Panc1 (cell line): ENCODE data around the gene PDE11A. TPM values are rescaled to one million over a fixed set of nuclear protein-coding genes. Genes with fewer than 3 reads are reported as not detected.

Source experiments
- ATAC-seq: fragments of 200-7000 bp; cut with Tn5 transposase; 2 replicates; pipeline ENCODE4 v1.9.1; 2020; ENCODE audit warnings: mild to moderate bottlenecking, moderate library complexity
- BruUV-seq: library from RNA; stranded (reverse); fragments of 400-500 nt; replicated peaks from 2 replicates; lab custom pipeline; 2021; lab: Mats Ljungman, UMichigan
- CTCF ChIA-PET: fragments of 300-600 bp; sonication (Branson Sonifier 250); formaldehyde crosslinking; loops from one replicate; lab custom pipeline; 2022; ENCODE audit warnings: antibody characterized with exemption; lab: Charles Lee
- POLR2A ChIA-PET: fragments of 300-600 bp; sonication (Branson Sonifier 250); formaldehyde crosslinking; loops from one replicate; lab custom pipeline; 2022; ENCODE audit warnings: antibody characterized with exemption; lab: Charles Lee
- DNase-seq: peaks from one replicate; pipeline ENCODE4 v3.0.0-alpha.2; 2010; ENCODE audit warnings: low read depth, low spot score
- H3K27ac ChIP-seq: 2 replicates; pipeline ENCODE4 v1.5.1; 2011; ENCODE audit warnings: mild to moderate bottlenecking, low read length, inconsistent platforms
- H3K27me3 ChIP-seq: fragments of 200-500 bp; sonication (Bioruptor generic); 2 replicates; pipeline ENCODE4 v1.6.0; 2014; ENCODE audit warnings: low read length, inconsistent platforms; ENCODE audit not compliant: control insufficient read depth, insufficient read depth
- H3K36me3 ChIP-seq: fragments of 200-500 bp; sonication (Bioruptor generic); 2 replicates; pipeline ENCODE4 v1.5.1; 2014; ENCODE audit warnings: inconsistent platforms, mild to moderate bottlenecking, low read length, moderate library complexity; ENCODE audit not compliant: control insufficient read depth, insufficient read depth
- H3K4me1 ChIP-seq: 2 replicates; pipeline ENCODE4 v1.5.1; 2011; ENCODE audit warnings: inconsistent platforms, mild to moderate bottlenecking, low read length, moderate library complexity; ENCODE audit not compliant: control insufficient read depth, insufficient read depth
- H3K4me3 ChIP-seq, 2 experiments: 2 replicates each; pipeline ENCODE4 v1.5.1; 2011 to 2012; ENCODE audit warnings: low read depth in 2 of 2, low read length in 2 of 2, mild to moderate bottlenecking in 2 of 2, inconsistent platforms in 1 of 2, moderate library complexity in 1 of 2
- H3K9me3 ChIP-seq: fragments of 200-500 bp; sonication (Bioruptor generic); 2 replicates; pipeline ENCODE4 v1.5.1; 2014; ENCODE audit warnings: low read depth, mild to moderate bottlenecking, inconsistent platforms, low read length, moderate library complexity; ENCODE audit not compliant: control insufficient read depth, insufficient read depth
- POLR2AphosphoS5 ChIP-seq: IDR thresholded peaks from 2 replicates; pipeline ENCODE4 v1.6.1; 2012; ENCODE audit warnings: mild to moderate bottlenecking, low read depth, low read length, moderate library complexity
- SIN3A ChIP-seq: IDR thresholded peaks from 2 replicates; pipeline ENCODE4 v1.6.1; 2012; ENCODE audit warnings: low read depth, mild to moderate bottlenecking, low read length, moderate library complexity, borderline replicate concordance; ENCODE audit not compliant: insufficient read depth
- TCF7L2 ChIP-seq: IDR thresholded peaks from 2 replicates; pipeline ENCODE4 v1.6.1; 2011; ENCODE audit warnings: mild to moderate bottlenecking, low read depth, low read length, inconsistent platforms
- in situ Hi-C: cut with HindIII; loops from 2 replicates; pipeline ENCODE4 v1.10.0; 2016; ENCODE audit warnings: low sequenced_read_pairs, low pct_unique_long_range_greater_than_20kb
- intact Hi-C: fragments of 100-400 bp; cut with micrococcal nuclease; formaldehyde crosslinking; loops from one replicate; pipeline ENCODE4 v1.10.0; 2022; ENCODE audit not compliant: unreplicated experiment
- total RNA-seq: library from RNA; stranded (reverse); gene quantifications from one replicate; pipeline ENCODE4 v1.2.1, GENCODE V29; 2021; ENCODE audit not compliant: unreplicated experiment
- TF ChIP-seq, protein P1 (sequence below), 2 experiments: IDR thresholded peaks; 2 replicates each; pipeline ENCODE4 v1.6.1; 2011 to 2012; ENCODE audit warnings: low read depth in 2 of 2, control low read depth in 1 of 2, low read length in 1 of 2, mild to moderate bottlenecking in 1 of 2, moderate library complexity in 1 of 2; ENCODE audit not compliant: insufficient read depth in 1 of 2
- TF ChIP-seq, protein P2 (sequence below): fragments of 450-650 bp; IDR thresholded peaks from 2 replicates; pipeline ENCODE4 v1.5.1; 2017; ENCODE audit warnings: mild to moderate bottlenecking

PDE11A gene
- total RNA-seq, 1 experiment from 2014 or later: not detected

DNA sequence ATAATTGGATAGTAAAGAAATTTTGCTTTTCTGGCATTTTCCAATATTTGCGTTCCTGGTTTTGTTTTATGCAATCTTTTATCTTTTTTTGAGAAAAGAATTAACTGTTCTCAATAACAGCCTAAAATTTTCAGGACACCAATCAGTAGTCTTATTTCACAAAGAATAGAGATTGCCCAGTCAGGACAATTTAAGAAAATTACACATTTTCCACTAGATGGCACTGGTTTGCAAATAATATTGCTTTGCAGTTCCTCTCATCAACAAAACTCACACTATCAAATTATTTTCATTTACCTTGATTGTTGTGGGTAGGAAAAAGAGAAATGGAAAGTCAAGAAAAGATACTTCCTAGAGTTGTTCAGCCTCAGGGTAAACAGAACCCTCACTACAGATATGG lies 37.2 kb upstream of the PDE11A start:
- ChIA-PET POLR2A (no interaction called here), CTCF (no interaction called here)
- ATAC-seq (no peak), DNase-seq (no peak)
- Histone ChIP-seq H3K9me3 (no peaks in the 10 kb centered on the region), H3K36me3 (no peaks in the 10 kb centered on the region; the same call in 1 of the 2 replicates), H3K4me3 (no peak overlapping the region), H3K4me1 (peaks cover 6% of the 10 kb centered on the region), H3K27me3 (0 out of 2 replicates have a peak, but pooled peaks cover 2% of the 10 kb centered on the region), H3K27ac (no peak overlapping the region)
- TF ChIP-seq POLR2AphosphoS5 (no peak), SIN3A (no peak), TCF7L2 (no peak)
- TF ChIP-seq, protein P1, sequence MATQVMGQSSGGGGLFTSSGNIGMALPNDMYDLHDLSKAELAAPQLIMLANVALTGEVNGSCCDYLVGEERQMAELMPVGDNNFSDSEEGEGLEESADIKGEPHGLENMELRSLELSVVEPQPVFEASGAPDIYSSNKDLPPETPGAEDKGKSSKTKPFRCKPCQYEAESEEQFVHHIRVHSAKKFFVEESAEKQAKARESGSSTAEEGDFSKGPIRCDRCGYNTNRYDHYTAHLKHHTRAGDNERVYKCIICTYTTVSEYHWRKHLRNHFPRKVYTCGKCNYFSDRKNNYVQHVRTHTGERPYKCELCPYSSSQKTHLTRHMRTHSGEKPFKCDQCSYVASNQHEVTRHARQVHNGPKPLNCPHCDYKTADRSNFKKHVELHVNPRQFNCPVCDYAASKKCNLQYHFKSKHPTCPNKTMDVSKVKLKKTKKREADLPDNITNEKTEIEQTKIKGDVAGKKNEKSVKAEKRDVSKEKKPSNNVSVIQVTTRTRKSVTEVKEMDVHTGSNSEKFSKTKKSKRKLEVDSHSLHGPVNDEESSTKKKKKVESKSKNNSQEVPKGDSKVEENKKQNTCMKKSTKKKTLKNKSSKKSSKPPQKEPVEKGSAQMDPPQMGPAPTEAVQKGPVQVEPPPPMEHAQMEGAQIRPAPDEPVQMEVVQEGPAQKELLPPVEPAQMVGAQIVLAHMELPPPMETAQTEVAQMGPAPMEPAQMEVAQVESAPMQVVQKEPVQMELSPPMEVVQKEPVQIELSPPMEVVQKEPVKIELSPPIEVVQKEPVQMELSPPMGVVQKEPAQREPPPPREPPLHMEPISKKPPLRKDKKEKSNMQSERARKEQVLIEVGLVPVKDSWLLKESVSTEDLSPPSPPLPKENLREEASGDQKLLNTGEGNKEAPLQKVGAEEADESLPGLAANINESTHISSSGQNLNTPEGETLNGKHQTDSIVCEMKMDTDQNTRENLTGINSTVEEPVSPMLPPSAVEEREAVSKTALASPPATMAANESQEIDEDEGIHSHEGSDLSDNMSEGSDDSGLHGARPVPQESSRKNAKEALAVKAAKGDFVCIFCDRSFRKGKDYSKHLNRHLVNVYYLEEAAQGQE (IDR thresholded peaks at IDR 0.05; ENCODE audit: insufficient read depth in 1 of 2, low read depth in 2 of 2, low read length in 1 of 2): no peak
- TF ChIP-seq, protein P2, sequence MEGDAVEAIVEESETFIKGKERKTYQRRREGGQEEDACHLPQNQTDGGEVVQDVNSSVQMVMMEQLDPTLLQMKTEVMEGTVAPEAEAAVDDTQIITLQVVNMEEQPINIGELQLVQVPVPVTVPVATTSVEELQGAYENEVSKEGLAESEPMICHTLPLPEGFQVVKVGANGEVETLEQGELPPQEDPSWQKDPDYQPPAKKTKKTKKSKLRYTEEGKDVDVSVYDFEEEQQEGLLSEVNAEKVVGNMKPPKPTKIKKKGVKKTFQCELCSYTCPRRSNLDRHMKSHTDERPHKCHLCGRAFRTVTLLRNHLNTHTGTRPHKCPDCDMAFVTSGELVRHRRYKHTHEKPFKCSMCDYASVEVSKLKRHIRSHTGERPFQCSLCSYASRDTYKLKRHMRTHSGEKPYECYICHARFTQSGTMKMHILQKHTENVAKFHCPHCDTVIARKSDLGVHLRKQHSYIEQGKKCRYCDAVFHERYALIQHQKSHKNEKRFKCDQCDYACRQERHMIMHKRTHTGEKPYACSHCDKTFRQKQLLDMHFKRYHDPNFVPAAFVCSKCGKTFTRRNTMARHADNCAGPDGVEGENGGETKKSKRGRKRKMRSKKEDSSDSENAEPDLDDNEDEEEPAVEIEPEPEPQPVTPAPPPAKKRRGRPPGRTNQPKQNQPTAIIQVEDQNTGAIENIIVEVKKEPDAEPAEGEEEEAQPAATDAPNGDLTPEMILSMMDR: peak; percentile 66; the same call in 1 of the 2 replicates
- BruUV-seq: no TSS peak
- in situ Hi-C loops (no loop called here), intact Hi-C loops (loop anchor here (2.0 to 10.0 kb wide), 4 partner anchors 125 to 302 kb away; no protein-coding TSS in a partner anchor)

DNA sequence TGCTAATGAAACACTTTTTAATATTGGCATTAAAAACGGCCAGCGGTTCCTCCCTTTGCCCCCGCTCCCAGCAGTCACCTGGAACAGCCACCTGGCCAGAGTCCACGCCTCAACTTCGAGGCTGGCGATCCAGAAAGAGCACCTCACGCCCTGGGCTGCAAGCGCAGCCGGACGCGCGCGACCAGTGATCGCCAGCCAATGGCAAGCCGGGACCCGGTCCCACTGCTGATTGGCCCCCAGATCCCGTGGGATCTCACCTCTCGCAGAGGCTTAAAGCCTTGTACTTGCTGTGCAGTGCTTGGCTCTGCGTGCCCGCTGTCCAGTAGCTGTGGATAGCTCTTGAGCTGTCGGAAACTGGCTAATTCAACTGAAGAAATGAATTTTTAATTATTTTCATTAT lies 35.6 kb upstream of the PDE11A start:
- DNase-seq: no peak

More for the DNA sequence above, 35.6 kb upstream of the PDE11A start:
- 0 out of 2 replicates have a peak, but pooled peaks cover 2% of the 10 kb centered on the region for H3K27me3 ChIP-seq
- no peak overlapping the region for H3K4me3 ChIP-seq
- in situ Hi-C loops: no loop called here
- CTCF ChIA-PET: no interaction called here
- no peak overlapping the region for H3K27ac ChIP-seq
- H3K36me3 ChIP-seq: no peaks in the 10 kb centered on the region; the same call in 1 of the 2 replicates
- no peaks in the 10 kb centered on the region for H3K9me3 ChIP-seq
- POLR2A ChIA-PET: no interaction called here
- BruUV-seq: no TSS peak
- no peak for ATAC-seq
- intact Hi-C loops: loop anchor here (10.0 kb wide), 1 partner anchor 123 kb away; no protein-coding TSS in a partner anchor
- peaks cover 2% of the 10 kb centered on the region; the same call in 1 of the 2 replicates for H3K4me1 ChIP-seq
- TF ChIP-seq, protein P1 (IDR thresholded peaks at IDR 0.05; ENCODE audit: insufficient read depth in 1 of 2, low read depth in 2 of 2, low read length in 1 of 2): no peak
- TF ChIP-seq SIN3A: no peak
- no peak for TF ChIP-seq POLR2AphosphoS5
- TF ChIP-seq, protein P2: no peak
- TF ChIP-seq TCF7L2: no peak
